GM12878 (cell line): Measurements from ENCODE around the gene C3orf22. TPM values are rescaled to one million over a fixed set of nuclear protein-coding genes. Genes with fewer than 3 reads are reported as not detected.

ENCODE experiments used
- ATAC-seq: fragments of 200-7000 bp; cut with Tn5 transposase; 3 replicates; pipeline ENCODE4 v1.9.1; 2020; ENCODE audit warnings: mild to moderate bottlenecking, moderate library complexity
- BruUV-seq: library from RNA; stranded (reverse); fragments of 400-500 nt; replicated peaks from 2 replicates; lab custom pipeline; 2021; lab: Mats Ljungman, UMichigan
- CTCF ChIA-PET: fragments of 300-600 bp; sonication (Branson Sonifier 250); formaldehyde crosslinking; extraction: SDS; loops from one replicate; lab custom pipeline; 2021; ENCODE audit warnings: inconsistent platforms; lab: Yijun Ruan, JAX
- POLR2A ChIA-PET: fragments of 350-600 bp; formaldehyde crosslinking; extraction: SDS; loops from one replicate; lab custom pipeline; 2021; ENCODE audit warnings: inconsistent platforms; lab: Charles Lee
- RAD21 ChIA-PET: fragments of 300-600 bp; sonication (Branson Sonifier 250); formaldehyde crosslinking; loops from one replicate; lab custom pipeline; 2023; ENCODE audit warnings: antibody characterized with exemption; ENCODE audit not compliant: unreplicated experiment; lab: Charles Lee
- SMC1A ChIA-PET: fragments of 300-600 bp; sonication (Branson Sonifier 250); formaldehyde crosslinking; loops from one replicate; lab custom pipeline; 2023; ENCODE audit not compliant: unreplicated experiment, uncharacterized antibody; lab: Charles Lee
- DNase-seq: peaks from one replicate; pipeline ENCODE4 v3.0.0-alpha.2; 2011; ENCODE audit warnings: low read depth, low spot score
- FAIRE-seq: peaks from 3 replicates; lab custom pipeline; 2011; peaks lifted over from hg19 to GRCh38; lab: Jason Lieb, UNC
- H2AFZ ChIP-seq: 2 replicates; pipeline ENCODE4 v1.6.0; 2011; ENCODE audit warnings: low read depth, low read length, control low read depth; ENCODE audit not compliant: control insufficient read depth
- H3K27ac ChIP-seq: 2 replicates; pipeline ENCODE4 v1.5.1; 2011; ENCODE audit warnings: control low read depth; ENCODE audit not compliant: control insufficient read depth, insufficient read depth
- H3K27me3 ChIP-seq, 2 experiments: replicated peaks in 1 of 2; 2 replicates each; pipeline versions ENCODE4 v1.6.0 to v1.6.1; 2011; ENCODE audit warnings: low read length in 1 of 2; ENCODE audit not compliant: control insufficient read depth in 2 of 2, insufficient read depth in 2 of 2
- H3K36me3 ChIP-seq, 2 experiments: 2 replicates each; pipeline ENCODE4 v1.5.1; 2011; ENCODE audit warnings: low read length in 1 of 2; ENCODE audit not compliant: control insufficient read depth in 2 of 2, insufficient read depth in 2 of 2
- H3K4me1 ChIP-seq: 2 replicates; pipeline ENCODE4 v1.6.1; 2011; ENCODE audit warnings: mild to moderate bottlenecking, low read length, moderate library complexity, mixed read lengths; ENCODE audit not compliant: control insufficient read depth, insufficient read depth
- H3K4me2 ChIP-seq: 2 replicates; pipeline ENCODE4 v1.6.0; 2011; ENCODE audit warnings: control low read depth; ENCODE audit not compliant: control insufficient read depth, insufficient read depth
- H3K4me3 ChIP-seq: fragments of 200-600 bp; sonication (generic); 2 replicates; pipeline ENCODE4 v1.5.1; 2016
- H3K79me2 ChIP-seq: 2 replicates; pipeline ENCODE4 v1.6.0; 2011; ENCODE audit warnings: low read length; ENCODE audit not compliant: control insufficient read depth, insufficient read depth
- H3K9ac ChIP-seq: 2 replicates; pipeline ENCODE4 v1.8.0; 2011; ENCODE audit warnings: low read length, control low read depth, mixed read lengths; ENCODE audit not compliant: control insufficient read depth, insufficient read depth
- H3K9me3 ChIP-seq: replicated peaks from 3 replicates; pipeline ENCODE4 v1.5.1; 2011; ENCODE audit warnings: mild to moderate bottlenecking, low read length; ENCODE audit not compliant: control insufficient read depth, insufficient read depth
- H4K20me1 ChIP-seq: 2 replicates; pipeline ENCODE4 v1.6.0; 2011; ENCODE audit not compliant: control insufficient read depth, insufficient read depth
- ASH2L ChIP-seq: fragments of 300-600, 200-600 bp; sonication (generic); IDR thresholded peaks from 2 replicates; pipeline ENCODE4 v1.6.1; 2017; ENCODE audit warnings: low read depth, mild to moderate bottlenecking, borderline replicate concordance
- ELK1 ChIP-seq: IDR thresholded peaks from 2 replicates; pipeline ENCODE4 v1.6.1; 2012; ENCODE audit warnings: low read depth, low read length, improper control_type of control experiment
- HDAC2 ChIP-seq: fragments of 200-600 bp; sonication (generic); IDR thresholded peaks from 2 replicates; pipeline ENCODE4 v1.6.1; 2017
- JUNB ChIP-seq: IDR thresholded peaks from 2 replicates; pipeline ENCODE4 v1.6.1; 2016; ENCODE audit warnings: antibody characterized with exemption, mild to moderate bottlenecking
- MTA2 ChIP-seq: fragments of 450-650 bp; IDR thresholded peaks from 2 replicates; pipeline ENCODE4 v1.6.1; 2016; ENCODE audit warnings: low read depth, mild to moderate bottlenecking, moderate library complexity
- RAD21 ChIP-seq: IDR thresholded peaks from 2 replicates; pipeline ENCODE4 v1.6.1; 2011; ENCODE audit warnings: mild to moderate bottlenecking, low read depth, low read length, moderate library complexity; ENCODE audit not compliant: insufficient read depth
- RFX5 ChIP-seq: IDR thresholded peaks from 2 replicates; pipeline ENCODE4 v1.6.1; 2011; ENCODE audit warnings: low read depth, low read length, improper control_type of control experiment
- SKIL ChIP-seq: fragments of 450-650 bp; IDR thresholded peaks from 2 replicates; pipeline ENCODE4 v1.6.1; 2017; ENCODE audit warnings: mild to moderate bottlenecking, low read depth, inconsistent platforms; ENCODE audit not compliant: poor library complexity, severe bottlenecking
- SREBF2 ChIP-seq: IDR thresholded peaks from 2 replicates; pipeline ENCODE4 v1.6.1; 2012; ENCODE audit warnings: mild to moderate bottlenecking, low read length
- YY1 ChIP-seq: IDR thresholded peaks from 2 replicates; pipeline ENCODE4 v1.6.1; 2011; ENCODE audit warnings: low read depth, mild to moderate bottlenecking, low read length
- ZBTB33 ChIP-seq: fragments of 450-650 bp; IDR thresholded peaks from 2 replicates; pipeline ENCODE4 v1.6.1; 2017; ENCODE audit warnings: mild to moderate bottlenecking
- WGBS: methylation state at CpG from one replicate; pipeline ENCODE4 v1.1.6; 2016; ENCODE audit warnings: low lambda C conversion rate; ENCODE audit not compliant: insufficient replicate concordance, insufficient coverage; ENCODE audit errors: missing lambda C conversion rate; 5-methylcytosine and 5-hydroxymethylcytosine counted together
- in situ Hi-C: fragments of 300-500 bp; cut with MboI; formaldehyde crosslinking; loops from 9 replicates; pipeline ENCODE4 v1.14.3; 2018; ENCODE audit warnings: mixed read lengths
- intact Hi-C: fragments of 100-400 bp; cut with micrococcal nuclease; formaldehyde crosslinking; loops from one replicate; pipeline ENCODE4 v1.14.2; 2022; ENCODE audit not compliant: unreplicated experiment
- polyA plus RNA-seq, 11 experiments: library from polyadenylated mRNA; depleted of rRNA in 4 of 11; unstranded in 6 of 11; stranded (reverse) in 5 of 11; fragments of >200 nt; fragmentation: Nextera tagmentation in 4 of 11; fragmentation: Illumina TruSeq in 1 of 11; extraction: Ambion mirVana in 4 of 11; extraction: Trizol in 1 of 11; gene quantifications; 1 replicate in 1 of 11; 2 replicates in 10 of 11; pipeline versions ENCODE4 v1.2.1 to v1.2.3, GENCODE V29; 2011 to 2016; ENCODE audit warnings: inconsistent platforms in 2 of 11, missing spikeins in 2 of 11, low read depth in 1 of 11
- total RNA-seq, 4 experiments: library from RNA; depleted of rRNA in 3 of 4; stranded (reverse); fragments of >200 nt in 3 of 4; fragmentation: Illumina TruSeq in 1 of 4; extraction: Trizol in 1 of 4; gene quantifications; 2 replicates each; pipeline versions ENCODE4 v1.2.1 to v1.2.3, GENCODE V29; 2013 to 2021

Gene C3orf22
- total and polyA plus RNA-seq, 10 of the 15 experiments (the other 5 are each of a cell fraction or from before 2014, with no cell fraction given), result not detected

GRCh38 chr3:126525091-126525852 lies 33.5 kb downstream of the C3orf22 start:
- Histone ChIP-seq H3K79me2 (no peaks in the 10 kb centered on the region), H3K4me3 (no peak overlapping the region), H3K4me1 (no peaks in the 10 kb centered on the region), H3K36me3 (no peaks in the 10 kb centered on the region), H3K9me3 (no peaks in the 10 kb centered on the region), H4K20me1 (no peaks in the 10 kb centered on the region)
- ChIA-PET POLR2A (no interaction called here), SMC1A (no interaction called here), CTCF (no interaction called here), RAD21 (interaction anchor here (1.0 kb wide), 1 partner anchor 1022 kb away, joined by 3 read pairs; no protein-coding TSS in a partner anchor)
- ATAC-seq (no peak), FAIRE-seq (no peak), DNase-seq (no peak)
- no TSS peak for BruUV-seq
- intact Hi-C loops, result no loop called here
- 33% methylated on average over 9 of the region's 12 CpGs for WGBS
- TF ChIP-seq RAD21 (no peak), YY1 (no peak), HDAC2 (no peak), ELK1 (no peak), JUNB (no peak), MTA2 (no peak), SKIL (no peak), RFX5 (no peak), SREBF2 (no peak), ASH2L (no peak), ZBTB33 (no peak)
- TF ChIP-seq, all 136 proteins: peak for 0
- no peak overlapping the region for H2AFZ ChIP-seq
- H3K9ac ChIP-seq, result no peak overlapping the region
- H3K27me3 ChIP-seq, result no peaks in the 10 kb centered on the region
- H3K27ac ChIP-seq, result no peak overlapping the region
- in situ Hi-C loops, result no loop called here
- no peak overlapping the region for H3K4me2 ChIP-seq
